Fibroblast of lung (primary cell): ENCODE data around the gene TMEM115. TPM values are rescaled to one million over a fixed set of nuclear protein-coding genes. Genes with fewer than 3 reads are reported as not detected.

Experiments used
- DNase-seq, 2 donors: peaks; one replicate each; pipeline versions ENCODE4 v3.0.0 to v3.0.0-alpha.2; 2010; ENCODE audit warnings: low read depth in 2 of 2
- H2AFZ ChIP-seq: 2 replicates; pipeline ENCODE4 v1.5.1; 2012; ENCODE audit warnings: low read length, control low read depth, inconsistent platforms
- H3K27ac ChIP-seq: 2 replicates; pipeline ENCODE4 v1.5.1; 2011; ENCODE audit warnings: low read length, control low read depth; ENCODE audit not compliant: insufficient read depth
- H3K27me3 ChIP-seq: 2 replicates; pipeline ENCODE4 v1.5.1; 2011; ENCODE audit warnings: mild to moderate bottlenecking, low read length; ENCODE audit not compliant: control insufficient read depth, insufficient read depth
- H3K36me3 ChIP-seq: 2 replicates; pipeline ENCODE4 v1.5.1; 2011; ENCODE audit warnings: low read length; ENCODE audit not compliant: control insufficient read depth, insufficient read depth
- H3K4me1 ChIP-seq: 2 replicates; pipeline ENCODE4 v1.5.1; 2011; ENCODE audit warnings: low read length; ENCODE audit not compliant: control insufficient read depth, insufficient read depth; ENCODE audit errors: extremely low read depth
- H3K4me2 ChIP-seq: 2 replicates; pipeline ENCODE4 v1.5.1; 2011; ENCODE audit warnings: low read length, control low read depth; ENCODE audit not compliant: insufficient read depth; ENCODE audit errors: extremely low read depth
- H3K4me3 ChIP-seq, 4 experiments: fragments of 200-600 bp in 1 of 4; sonication (generic) in 1 of 4; replicated peaks in 1 of 4; 2 replicates each; pipeline ENCODE4 v1.5.1; 2011 to 2016; ENCODE audit warnings: low read length in 4 of 4, low read depth in 3 of 4, mild to moderate bottlenecking in 3 of 4, control low read depth in 2 of 4, inconsistent platforms in 1 of 4, mixed read lengths in 1 of 4; ENCODE audit not compliant: insufficient read depth in 1 of 4; ENCODE audit errors: control extremely low read depth in 1 of 4
- H3K79me2 ChIP-seq: 2 replicates; pipeline ENCODE4 v1.5.1; 2012; ENCODE audit warnings: mild to moderate bottlenecking, low read length, inconsistent platforms; ENCODE audit not compliant: control insufficient read depth, insufficient read depth
- H3K9ac ChIP-seq: 2 replicates; pipeline ENCODE4 v1.5.1; 2011; ENCODE audit warnings: mild to moderate bottlenecking, low read length, control low read depth; ENCODE audit not compliant: insufficient read depth
- H3K9me3 ChIP-seq: 2 replicates; pipeline ENCODE4 v1.5.1; 2012; ENCODE audit warnings: low read depth, low read length; ENCODE audit not compliant: control insufficient read depth, insufficient read depth
- H4K20me1 ChIP-seq: 2 replicates; pipeline ENCODE4 v1.5.1; 2011; ENCODE audit warnings: low read length; ENCODE audit not compliant: control insufficient read depth, insufficient read depth; ENCODE audit errors: extremely low read depth
- CTCF ChIP-seq, 2 donors: IDR thresholded peaks in 1 of 2; conservative IDR thresholded peaks in 1 of 2; 1 replicate in 1 of 2; 2 replicates in 1 of 2; pipeline ENCODE4 v1.5.1; 2011 to 2012; ENCODE audit warnings: low read length in 2 of 2, control low read depth in 1 of 2, inconsistent platforms in 1 of 2, low read depth in 1 of 2, mild to moderate bottlenecking in 1 of 2
- EZH2 ChIP-seq: IDR thresholded peaks from 2 replicates; pipeline ENCODE4 v1.5.1; 2012; ENCODE audit warnings: low read length, control low read depth, mild to moderate bottlenecking; ENCODE audit errors: missing control alignments
- polyA plus RNA-seq, 2 donors: library from polyadenylated mRNA; depleted of rRNA in 1 of 2; stranded (reverse) in 1 of 2; unstranded in 1 of 2; fragments of >200 nt; gene quantifications; 2 replicates each; pipeline ENCODE4 v1.2.1, GENCODE V29; 2011 to 2012; ENCODE audit warnings: missing spikeins in 1 of 2
- total RNA-seq: library from RNA; depleted of rRNA; stranded (reverse); fragments of >200 nt; gene quantifications from 2 replicates; pipeline ENCODE4 v1.2.1, GENCODE V29; 2014

Gene TMEM115
- total and polyA plus RNA-seq, 2 donors (not counting 1 experiment from before 2014, with no cell fraction given), result 28.2 to 44.8 TPM

GRCh38 chr3:50347187-50347813 is 12.0 kb downstream of the TMEM115 start:
- Histone ChIP-seq H3K79me2 (peaks cover 12% of the 10 kb centered on the region), H3K9ac (no peak overlapping the region), H4K20me1 (no peaks in the 10 kb centered on the region), H3K4me1 (peaks cover 11% of the 10 kb centered on the region), H3K9me3 (no peaks in the 10 kb centered on the region), H2AFZ (no peak overlapping the region), H3K36me3 (no peaks in the 10 kb centered on the region), H3K4me2 (no peak overlapping the region), H3K4me3 (no peak overlapping the region), H3K27me3 (no peaks in the 10 kb centered on the region), H3K27ac (no peak overlapping the region)
- peak; percentile 57 to 65 for DNase-seq
- TF ChIP-seq EZH2 (no peak), CTCF (conservative IDR thresholded peaks at IDR 0.05 in 1 of 2, IDR thresholded peaks at IDR 0.05 in 1 of 2; ENCODE audit: low read depth in 1 of 2, low read length in 2 of 2) (peak; percentile 54 to 64)

- Histone ChIP-seq H4K20me1 (no peaks in the 10 kb centered on the region), H2AFZ (peak within 1 kb of the TSS; percentile 77), H3K9me3 (no peaks in the 10 kb centered on the region), H3K4me2 (peak within 1 kb of the TSS; percentile 84), H3K79me2 (peaks cover 6% of the 10 kb centered on the region), H3K9ac (peak within 1 kb of the TSS; percentile 41), H3K4me1 (peaks cover 7% of the 10 kb centered on the region), H3K27me3 (no peaks in the 10 kb centered on the region), H3K27ac (no peak within 1 kb of the TSS), H3K36me3 (no peaks in the 10 kb centered on the region), H3K4me3 (peak within 1 kb of the TSS; percentile 39 to 61 (median 50))
- peak in 1 of 2 donors; percentile 47 for DNase-seq
- TF ChIP-seq EZH2 (no peak), CTCF (conservative IDR thresholded peaks at IDR 0.05 in 1 of 2, IDR thresholded peaks at IDR 0.05 in 1 of 2; ENCODE audit: low read depth in 1 of 2, low read length in 2 of 2) (no peak)
These were observed 13.6 kb downstream of the TMEM115 start, which contains the start of gene ZMYND10 for GRCh38 chr3:50345586-50346234. Gene ZMYND10, minus strand, starts transcription at chr3:50345732. Its CDS starts 153 bp downstream, at chr3:50345579.

- Histone ChIP-seq H2AFZ (no peak overlapping the region), H3K27me3 (no peaks in the 10 kb centered on the region), H3K9ac (no peak overlapping the region), H3K4me2 (peak overlapping the region; percentile 76), H3K4me1 (peaks cover 3% of the 10 kb centered on the region), H4K20me1 (no peaks in the 10 kb centered on the region), H3K36me3 (no peaks in the 10 kb centered on the region), H3K9me3 (no peaks in the 10 kb centered on the region), H3K27ac (no peak overlapping the region), H3K79me2 (peaks cover 3% of the 10 kb centered on the region), H3K4me3 (peak overlapping the region; percentile 36 to 61 (median 50))
- no peak for DNase-seq
- TF ChIP-seq EZH2, result no peak
These were observed 14.3 kb downstream of the TMEM115 start for GRCh38 chr3:50345008-50345407.
